Endothelial cell of umbilical vein (primary cell): Measurements from ENCODE around the gene CCL4. TPM values are rescaled to one million over a fixed set of nuclear protein-coding genes. Genes with fewer than 3 reads are reported as not detected.

ENCODE experiments used
- BruUV-seq: library from RNA; stranded (reverse); fragments of 400-500 nt; replicated peaks from 2 replicates; lab custom pipeline; 2021; lab: Mats Ljungman, UMichigan
- CTCF ChIA-PET: fragments of 300-600, 350-600 bp; sonication (Branson Sonifier 250); formaldehyde crosslinking; loops from one replicate; lab custom pipeline; 2021; ENCODE audit warnings: antibody characterized with exemption, inconsistent platforms; lab: Charles Lee
- POLR2A ChIA-PET: fragments of 300-600, 350-600 bp; sonication (Branson Sonifier 250); formaldehyde crosslinking; loops from one replicate; lab custom pipeline; 2021; ENCODE audit warnings: antibody characterized with exemption, inconsistent platforms; lab: Charles Lee
- DNase-seq: peaks from one replicate; pipeline ENCODE4 v3.0.0-alpha.2; 2011; ENCODE audit warnings: low read depth, low spot score
- FAIRE-seq: peaks from 2 replicates; lab custom pipeline; 2011; peaks lifted over from hg19 to GRCh38; lab: Jason Lieb, UNC
- H2AFZ ChIP-seq: 2 replicates; pipeline ENCODE4 v1.6.0; 2012; ENCODE audit warnings: low read depth, low read length, control low read depth, inconsistent platforms
- H3K27ac ChIP-seq: 2 replicates; pipeline ENCODE4 v1.5.1; 2011; ENCODE audit warnings: low read depth, mild to moderate bottlenecking, control low read depth, low read length, moderate library complexity; ENCODE audit not compliant: insufficient read depth
- H3K27me3 ChIP-seq, 2 experiments: 2 replicates each; pipeline versions ENCODE4 v1.6.0 to v1.6.1; 2011; ENCODE audit warnings: low read length in 2 of 2, mixed read lengths in 1 of 2; ENCODE audit not compliant: control insufficient read depth in 2 of 2, insufficient read depth in 2 of 2
- H3K36me3 ChIP-seq, 2 experiments: 2 replicates in 1 of 2; 3 replicates in 1 of 2; pipeline ENCODE4 v1.5.1; 2011; ENCODE audit warnings: low read length in 2 of 2, mild to moderate bottlenecking in 1 of 2, moderate library complexity in 1 of 2; ENCODE audit not compliant: control insufficient read depth in 2 of 2, insufficient read depth in 2 of 2; ENCODE audit errors: extremely low read depth in 1 of 2
- H3K4me1 ChIP-seq: 3 replicates; pipeline ENCODE4 v1.5.1; 2011; ENCODE audit warnings: mild to moderate bottlenecking, low read length; ENCODE audit not compliant: control insufficient read depth, insufficient read depth; ENCODE audit errors: extremely low read depth
- H3K4me2 ChIP-seq: 2 replicates; pipeline ENCODE4 v1.6.1; 2011; ENCODE audit warnings: low read length, control low read depth, mixed read lengths; ENCODE audit not compliant: insufficient read depth
- H3K4me3 ChIP-seq, 3 experiments: fragments of 200-600 bp in 1 of 3; sonication (generic), shearing (Covaris generic) in 1 of 3; replicated peaks in 1 of 3; 2 replicates each; pipeline ENCODE4 v1.5.1; 2011 to 2016; ENCODE audit warnings: control low read depth in 3 of 3, low read length in 3 of 3, mild to moderate bottlenecking in 2 of 3, inconsistent platforms in 1 of 3, low read depth in 1 of 3, moderate library complexity in 1 of 3; ENCODE audit not compliant: insufficient read depth in 1 of 3
- H3K79me2 ChIP-seq: 2 replicates; pipeline ENCODE4 v1.6.0; 2012; ENCODE audit warnings: low read length, inconsistent platforms; ENCODE audit not compliant: control insufficient read depth, insufficient read depth
- H3K9ac ChIP-seq: replicated peaks from 2 replicates; pipeline ENCODE3; 2011; ENCODE audit warnings: low read length, control low read depth; ENCODE audit not compliant: insufficient read depth; ENCODE audit errors: extremely low read depth
- H3K9me1 ChIP-seq: replicated peaks from 3 replicates; pipeline ENCODE4 v1.6.0; 2011; ENCODE audit warnings: mild to moderate bottlenecking, low read length; ENCODE audit not compliant: control insufficient read depth, insufficient read depth; ENCODE audit errors: extremely low read depth
- H3K9me3 ChIP-seq: replicated peaks from 2 replicates; pipeline ENCODE4 v1.5.1; 2012; ENCODE audit warnings: low read length, inconsistent platforms; ENCODE audit not compliant: control insufficient read depth, insufficient read depth
- H4K20me1 ChIP-seq: replicated peaks from 2 replicates; pipeline ENCODE3; 2011; ENCODE audit warnings: mild to moderate bottlenecking, low read length; ENCODE audit not compliant: control insufficient read depth, insufficient read depth; ENCODE audit errors: extremely low read depth
- CTCF ChIP-seq, 2 donors: IDR thresholded peaks; 1 replicate in 1 of 2; 2 replicates in 1 of 2; pipeline ENCODE4 v1.5.1; 2011; ENCODE audit warnings: low read length in 2 of 2, mild to moderate bottlenecking in 2 of 2, moderate library complexity in 2 of 2, control low read depth in 1 of 2, inconsistent platforms in 1 of 2, low read depth in 1 of 2; ENCODE audit not compliant: insufficient read depth in 1 of 2; ENCODE audit errors: extremely low read depth in 1 of 2
- JUN ChIP-seq: IDR thresholded peaks from 2 replicates; pipeline ENCODE4 v1.6.1; 2011; ENCODE audit warnings: borderline replicate concordance, low read depth; ENCODE audit not compliant: insufficient read length, insufficient read depth
- dilution Hi-C: fragments of 300-500 bp; cut with MboI; formaldehyde crosslinking; loops from one replicate; pipeline ENCODE4 v1.15.0; 2019; ENCODE audit warnings: low sequenced_read_pairs; ENCODE audit not compliant: extremely low pct_ligation_motif_present
- intact Hi-C: fragments of 100-400 bp; cut with micrococcal nuclease; formaldehyde crosslinking; loops from one replicate; pipeline ENCODE4 v1.10.0; 2022
- polyA plus RNA-seq, 4 experiments: library from polyadenylated mRNA; depleted of rRNA in 3 of 4; stranded (reverse) in 3 of 4; unstranded in 1 of 4; fragments of >200 nt; gene quantifications; 2 replicates each; pipeline versions ENCODE4 v1.2.1 to v1.2.3, GENCODE V29; 2011 to 2012; ENCODE audit warnings: missing spikeins in 1 of 4
- total RNA-seq: library from RNA; stranded (reverse); gene quantifications from 2 replicates; pipeline ENCODE4 v1.2.3, GENCODE V29; 2021
- TF ChIP-seq, protein P1 (sequence below): IDR thresholded peaks from 2 replicates; pipeline ENCODE4 v1.6.1; 2011; ENCODE audit not compliant: insufficient read depth, insufficient read length

The CCL4 gene
- total and polyA plus RNA-seq, 2 donors (not counting 3 experiments of a cell fraction or from before 2014, with no cell fraction given), result not detected

DNA sequence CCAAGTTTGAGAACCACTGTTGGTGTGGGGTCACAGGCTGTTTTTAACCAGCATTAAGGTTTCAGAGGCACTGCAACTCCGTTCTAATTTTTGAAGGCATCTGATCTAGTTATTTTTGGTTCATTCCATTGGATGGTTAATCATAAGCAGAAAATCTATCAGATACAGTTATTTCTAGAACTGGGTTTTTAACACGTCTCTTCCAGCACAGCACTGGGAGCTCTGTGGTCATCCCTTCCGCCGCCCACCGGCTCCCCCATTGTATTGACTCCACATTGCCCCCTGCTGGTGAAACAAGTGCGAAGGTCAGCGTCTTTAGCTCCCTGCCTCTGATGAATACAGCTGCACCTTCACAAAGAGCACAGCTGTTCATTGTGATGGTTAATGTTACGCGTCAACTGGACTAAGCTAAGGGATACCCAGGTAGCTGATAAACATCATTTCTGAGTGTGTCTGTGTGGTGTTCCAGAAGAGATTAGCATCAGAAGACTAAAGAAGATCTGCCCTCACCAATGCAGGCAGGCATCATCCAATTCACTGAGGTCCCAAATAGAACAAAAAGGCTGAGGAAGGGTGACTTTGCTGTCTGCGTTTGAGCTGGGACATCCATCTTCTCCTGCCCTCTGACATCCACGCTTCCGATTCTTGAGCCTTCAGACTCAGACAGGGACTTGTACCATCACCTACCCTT is 31.1 kb upstream of the CCL4 start:
- Histone ChIP-seq H3K9ac (no peak overlapping the region), H2AFZ (no peak overlapping the region), H3K79me2 (no peaks in the 10 kb centered on the region), H3K27me3 (peaks cover 4 to 10% of the 10 kb centered on the region in 2 experiments), H3K9me3 (no peaks in the 10 kb centered on the region), H4K20me1 (no peaks in the 10 kb centered on the region), H3K4me1 (no peaks in the 10 kb centered on the region), H3K9me1 (no peaks in the 10 kb centered on the region), H3K36me3 (no peaks in the 10 kb centered on the region), H3K4me3 (no peak overlapping the region), H3K27ac (no peak overlapping the region), H3K4me2 (no peak overlapping the region)
- DNase-seq (peak; percentile 58), FAIRE-seq (no peak)
- CTCF ChIA-PET, result interaction anchor here (0.6 to 11.3 kb wide), 47 partner anchors 8 to 410 kb away, joined by 3 to 467 read pairs (median 6); partner anchors contain the start of genes CCL14, CCL15, CCL16 and CCL23
- dilution Hi-C loops, result no loop called here
- POLR2A ChIA-PET, result interaction anchor here (1.0 to 1.1 kb wide), 3 partner anchors 95 to 103 kb away, joined by 3 to 5 read pairs (median 4); no protein-coding TSS in a partner anchor
- intact Hi-C loops, result loop anchor here (1.0 to 10.0 kb wide), 5 partner anchors 64 to 228 kb away; no protein-coding TSS in a partner anchor
- TF ChIP-seq JUN (no peak), CTCF (IDR thresholded peaks at IDR 0.05; ENCODE audit: extremely low read depth in 1 of 2, insufficient read depth in 1 of 2, low read depth in 1 of 2, low read length in 2 of 2) (peak; percentile 73 to 82)
- TF ChIP-seq, protein P1, sequence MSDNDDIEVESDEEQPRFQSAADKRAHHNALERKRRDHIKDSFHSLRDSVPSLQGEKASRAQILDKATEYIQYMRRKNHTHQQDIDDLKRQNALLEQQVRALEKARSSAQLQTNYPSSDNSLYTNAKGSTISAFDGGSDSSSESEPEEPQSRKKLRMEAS, result no peak
- no TSS peak for BruUV-seq
